HG02840 (cell line): Measurements from ENCODE around the gene R3HDM4.

ENCODE experiments used
- ATAC-seq: cut with Tn5 transposase; IDR thresholded peaks from one replicate; pipeline ENCODE4 v1.9.1; 2021; ENCODE audit warnings: mild to moderate bottlenecking, moderate library complexity, moderate number of reproducible peaks; ENCODE audit not compliant: unreplicated experiment, low FRiP score

The R3HDM4 gene

GRCh38 chr19:917323-918151, 4.5 kb upstream of the R3HDM4 start, which contains the start of gene KISS1R:
Gene KISS1R, plus strand, starts transcription at chr19:917333. Its CDS starts 170 bp downstream, at chr19:917503.
- ATAC-seq: no peak

GRCh38 chr19:916645-917322, 3.8 kb upstream of the R3HDM4 start:
- no peak for ATAC-seq

- ATAC-seq: no peak
Measured at GRCh38 chr19:912181-913079, 589 bp downstream of the R3HDM4 start.

- no peak for ATAC-seq
Measured at GRCh38 chr19:911197-912033, 1.6 kb downstream of the R3HDM4 start.

GRCh38 chr19:907183-907853, 5.7 kb downstream of the R3HDM4 start:
- no peak for ATAC-seq

- no peak for ATAC-seq
Measured at GRCh38 chr19:906480-906879, 6.5 kb downstream of the R3HDM4 start.

- no peak for ATAC-seq
Measured at GRCh38 chr19:904545-904944, 8.5 kb downstream of the R3HDM4 start.

- no peak for ATAC-seq
Measured at GRCh38 chr19:903266-903797, 9.7 kb downstream of the R3HDM4 start.

- ATAC-seq: no peak
Measured at GRCh38 chr19:902446-903226, 10.4 kb downstream of the R3HDM4 start.

- ATAC-seq: no peak
Measured at GRCh38 chr19:902093-902370, 11.0 kb downstream of the R3HDM4 start.

- ATAC-seq: no peak
Measured at GRCh38 chr19:901216-902092, 11.6 kb downstream of the R3HDM4 start.

GRCh38 chr19:900302-901111, 12.5 kb downstream of the R3HDM4 start:
- ATAC-seq: no peak

- ATAC-seq: no peak
Measured at GRCh38 chr19:900043-900301, 13.0 kb downstream of the R3HDM4 start.

- no peak for ATAC-seq
Measured at GRCh38 chr19:899336-900042, 13.5 kb downstream of the R3HDM4 start.

- ATAC-seq: no peak
Measured at GRCh38 chr19:898663-899062, 14.4 kb downstream of the R3HDM4 start.

GRCh38 chr19:897442-898039, 15.5 kb downstream of the R3HDM4 start:
- ATAC-seq: no peak
